ENCODE data around the gene ANKRD16.

GRCh38 chr10:5840314-5841307 lies 49.1 kb downstream of the ANKRD16 start:
- TF ChIP-seq MXI1 (conservative IDR thresholded peaks at IDR 0.05; ENCODE audit: poor library complexity, severe bottlenecking) = no peak
- no peak for TF ChIP-seq CTCF (IDR thresholded peaks at IDR 0.05; ENCODE audit: poor library complexity, severe bottlenecking)
